ENCODE measurements around the gene DKC1. TPM values are rescaled to one million over a fixed set of nuclear protein-coding genes. Genes with fewer than 3 reads are reported as not detected.

The DKC1 gene
- polyA plus RNA-seq (2013): 42.6 and 47.6 TPM in 2 replicates

DNA sequence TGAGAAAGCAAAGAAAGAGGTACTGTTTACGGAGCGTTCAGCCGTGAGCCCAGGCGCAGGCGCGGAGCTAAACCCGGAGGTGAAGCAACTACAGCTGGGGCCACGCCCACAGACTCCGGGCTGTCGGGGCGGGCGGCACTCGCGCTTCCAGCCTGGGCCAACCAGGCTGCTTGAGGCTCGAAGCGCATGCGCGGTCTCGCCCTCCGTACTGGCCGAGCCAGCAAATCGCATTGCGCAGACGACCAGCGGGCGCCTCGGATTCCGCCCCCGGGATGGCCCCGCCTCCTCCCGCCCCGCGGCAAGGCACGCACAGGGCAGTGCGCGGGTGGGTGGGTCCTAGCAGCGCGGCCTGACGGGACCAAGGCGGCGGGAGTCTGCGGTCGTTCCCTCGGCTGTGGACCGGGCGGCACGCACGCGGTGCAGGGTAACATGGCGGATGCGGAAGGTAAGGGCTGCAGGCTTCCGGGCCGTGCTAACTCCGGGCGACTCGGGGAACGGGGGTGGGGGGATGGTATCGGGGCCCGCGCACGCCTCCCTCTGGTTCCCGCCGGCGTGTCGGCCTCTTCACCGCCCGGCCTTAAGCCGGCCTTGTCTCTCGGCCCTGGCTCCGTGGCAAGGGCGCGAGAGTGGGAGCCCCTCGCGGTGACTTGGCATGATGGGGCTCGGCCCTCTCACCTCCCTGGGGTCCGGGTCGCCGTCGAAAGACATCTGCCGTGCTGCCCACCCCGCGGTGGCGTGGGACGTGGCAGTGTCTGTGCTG, at the start of gene DKC1:
DKC1 (plus strand) TSS at position 328 of the 760 bp plus-strand sequence; CDS start at position 430, 102 bp downstream.
- H3K4me3 ChIP-seq (ENCODE audit: low read depth, low read length): peak within 1 kb of the TSS; percentile 83
- peak within 1 kb of the TSS; percentile 85 for H4K12ac ChIP-seq (ENCODE audit: low read depth, low read length)
- peak within 1 kb of the TSS; percentile 85 for H4K8ac ChIP-seq (ENCODE audit: low read depth, low read length)
- peak within 1 kb of the TSS; percentile 93 for H3K4me2 ChIP-seq (ENCODE audit: low read length)
- H2BK12ac ChIP-seq (ENCODE audit: low read length): no peak within 1 kb of the TSS
- no peak within 1 kb of the TSS for H3K23ac ChIP-seq (ENCODE audit: low read length)
- H3K9me3 ChIP-seq (ENCODE audit: insufficient read depth, low read depth, low read length): no peaks in the 10 kb centered on the region
- peaks cover 7% of the 10 kb centered on the region for H3K79me1 ChIP-seq (ENCODE audit: low read length)
- peaks cover 6 to 8% of the 10 kb centered on the region in 2 experiments for H3K4me1 ChIP-seq (ENCODE audit: control insufficient read depth in 1 of 2, insufficient read depth in 2 of 2, low read length in 2 of 2)
- no CpG with 5 or more reads among the region's 84 CpGs for WGBS (ENCODE audit: extremely low coverage, insufficient coverage, insufficient read length)
- H3K18ac ChIP-seq (ENCODE audit: low read length): peak within 1 kb of the TSS; percentile 49
- peak within 1 kb of the TSS; percentile 93 for H2AFZ ChIP-seq (ENCODE audit: insufficient read depth, low read length, poor library complexity)
- H3K4ac ChIP-seq (ENCODE audit: low read depth, low read length): peak within 1 kb of the TSS; percentile 87
- peak; percentile 93 to 97 for DNase-seq
- H3K27me3 ChIP-seq (ENCODE audit: insufficient read depth, low read length): no peaks in the 10 kb centered on the region
- peak within 1 kb of the TSS; percentile 58 for H4K91ac ChIP-seq (ENCODE audit: low read depth, low read length)
- no peak within 1 kb of the TSS for H2AK5ac ChIP-seq (ENCODE audit: low read length)
- peak within 1 kb of the TSS; percentile 60 for H3K27ac ChIP-seq (ENCODE audit: low read depth, low read length)
- H3K79me2 ChIP-seq (ENCODE audit: control insufficient read depth, insufficient read depth, low read length, poor library complexity): peaks cover 9% of the 10 kb centered on the region
- peaks cover 9 to 18% of the 10 kb centered on the region in 2 experiments for H3K36me3 ChIP-seq (ENCODE audit: control insufficient read depth in 1 of 2, insufficient read depth in 2 of 2, low read length in 2 of 2)
- H2BK120ac ChIP-seq (ENCODE audit: insufficient read depth, low read length, poor library complexity): peak within 1 kb of the TSS; percentile 63
- peak within 1 kb of the TSS; percentile 84 for H3K14ac ChIP-seq (ENCODE audit: low read length)
- H3K9ac ChIP-seq (ENCODE audit: low read length): peak within 1 kb of the TSS; percentile 86
- no peak within 1 kb of the TSS for H2BK5ac ChIP-seq (ENCODE audit: low read depth, low read length, poor library complexity)

DNA sequence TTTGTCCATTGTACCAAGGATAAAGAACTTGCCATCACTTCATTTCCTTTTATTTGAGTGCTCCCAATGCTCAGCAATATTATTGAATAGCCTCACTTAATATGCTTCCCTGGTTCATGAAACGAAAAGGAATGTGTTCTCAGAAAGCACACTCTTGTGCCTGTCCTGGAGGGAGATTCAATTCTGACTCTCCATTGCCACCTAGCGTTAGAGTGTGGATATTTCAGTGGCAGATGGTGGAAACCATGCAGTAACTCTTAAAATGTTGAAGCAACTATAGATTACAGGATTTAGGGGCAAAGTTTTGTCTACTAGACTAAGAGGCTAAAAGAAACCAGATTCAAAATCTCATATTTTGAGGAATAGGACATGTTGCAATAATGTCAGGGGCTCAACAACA, 47.7 kb upstream of the DKC1 start:
- Histone ChIP-seq H2AFZ (ENCODE audit: insufficient read depth, low read length, poor library complexity) (no peak overlapping the region), H3K23ac (ENCODE audit: low read length) (no peak overlapping the region), H2BK120ac (ENCODE audit: insufficient read depth, low read length, poor library complexity) (no peak overlapping the region), H3K4me1 (ENCODE audit: control insufficient read depth in 1 of 2, insufficient read depth in 2 of 2, low read length in 2 of 2) (peaks cover 0 to 3% of the 10 kb centered on the region in 2 experiments), H3K9me3 (ENCODE audit: insufficient read depth, low read depth, low read length) (no peaks in the 10 kb centered on the region), H4K8ac (ENCODE audit: low read depth, low read length) (no peak overlapping the region), H3K4me2 (ENCODE audit: low read length) (no peak overlapping the region), H4K91ac (ENCODE audit: low read depth, low read length) (no peak overlapping the region), H2BK12ac (ENCODE audit: low read length) (no peak overlapping the region), H4K12ac (ENCODE audit: low read depth, low read length) (no peak overlapping the region), H3K9ac (ENCODE audit: low read length) (no peak overlapping the region), H2BK5ac (ENCODE audit: low read depth, low read length, poor library complexity) (no peak overlapping the region), H3K4ac (ENCODE audit: low read depth, low read length) (no peak overlapping the region), H2AK5ac (ENCODE audit: low read length) (no peak overlapping the region), H3K27me3 (ENCODE audit: insufficient read depth, low read length) (no peaks in the 10 kb centered on the region), H3K27ac (ENCODE audit: low read depth, low read length) (no peak overlapping the region), H3K4me3 (ENCODE audit: low read depth, low read length) (no peak overlapping the region), H3K79me1 (ENCODE audit: low read length) (no peaks in the 10 kb centered on the region), H3K36me3 (ENCODE audit: control insufficient read depth in 1 of 2, insufficient read depth in 2 of 2, low read length in 2 of 2) (no peaks in the 10 kb centered on the region), H3K18ac (ENCODE audit: low read length) (no peak overlapping the region), H3K79me2 (ENCODE audit: control insufficient read depth, insufficient read depth, low read length, poor library complexity) (no peaks in the 10 kb centered on the region), H3K14ac (ENCODE audit: low read length) (no peak overlapping the region)
- peak; percentile 41 to 76 for DNase-seq
- WGBS (ENCODE audit: extremely low coverage, insufficient coverage, insufficient read length): no CpG with 5 or more reads among the region's 2 CpGs

DNA sequence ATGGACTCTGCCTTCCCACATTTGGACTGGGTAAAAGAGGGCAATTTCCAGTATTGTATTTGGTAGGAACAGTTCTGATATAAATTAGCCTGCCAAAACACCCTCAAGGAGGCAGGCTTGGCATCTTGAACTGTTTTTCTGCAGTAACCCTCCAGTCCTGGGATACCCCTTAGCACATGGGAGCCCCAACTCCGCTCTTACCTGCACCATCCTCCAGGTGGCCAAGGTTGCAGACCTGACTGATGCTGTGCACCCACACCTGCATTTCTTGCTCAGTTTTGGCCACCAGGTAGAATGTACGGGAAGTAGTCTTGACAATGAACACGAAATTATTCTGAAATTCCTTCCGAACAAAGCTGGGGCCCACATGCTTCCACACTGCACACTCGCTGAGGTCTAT, 46.8 kb upstream of the DKC1 start:
- Histone ChIP-seq H3K36me3 (ENCODE audit: control insufficient read depth in 1 of 2, insufficient read depth in 2 of 2, low read length in 2 of 2) (no peaks in the 10 kb centered on the region), H3K14ac (ENCODE audit: low read length) (no peak overlapping the region), H3K23ac (ENCODE audit: low read length) (no peak overlapping the region), H3K4me2 (ENCODE audit: low read length) (no peak overlapping the region), H2BK5ac (ENCODE audit: low read depth, low read length, poor library complexity) (no peak overlapping the region), H3K18ac (ENCODE audit: low read length) (no peak overlapping the region), H2BK12ac (ENCODE audit: low read length) (no peak overlapping the region), H3K4ac (ENCODE audit: low read depth, low read length) (no peak overlapping the region), H3K4me3 (ENCODE audit: low read depth, low read length) (no peak overlapping the region), H3K9ac (ENCODE audit: low read length) (no peak overlapping the region), H2AFZ (ENCODE audit: insufficient read depth, low read length, poor library complexity) (no peak overlapping the region), H3K79me1 (ENCODE audit: low read length) (no peaks in the 10 kb centered on the region), H4K12ac (ENCODE audit: low read depth, low read length) (no peak overlapping the region), H3K9me3 (ENCODE audit: insufficient read depth, low read depth, low read length) (no peaks in the 10 kb centered on the region), H2BK120ac (ENCODE audit: insufficient read depth, low read length, poor library complexity) (no peak overlapping the region), H3K27me3 (ENCODE audit: insufficient read depth, low read length) (no peaks in the 10 kb centered on the region), H3K4me1 (ENCODE audit: control insufficient read depth in 1 of 2, insufficient read depth in 2 of 2, low read length in 2 of 2) (peaks cover 0 to 3% of the 10 kb centered on the region in 2 experiments), H3K27ac (ENCODE audit: low read depth, low read length) (no peak overlapping the region), H4K8ac (ENCODE audit: low read depth, low read length) (no peak overlapping the region), H4K91ac (ENCODE audit: low read depth, low read length) (no peak overlapping the region), H2AK5ac (ENCODE audit: low read length) (no peak overlapping the region), H3K79me2 (ENCODE audit: control insufficient read depth, insufficient read depth, low read length, poor library complexity) (no peaks in the 10 kb centered on the region)
- no CpG with 5 or more reads among the region's 5 CpGs for WGBS (ENCODE audit: extremely low coverage, insufficient coverage, insufficient read length)
- DNase-seq: no peak

DNA sequence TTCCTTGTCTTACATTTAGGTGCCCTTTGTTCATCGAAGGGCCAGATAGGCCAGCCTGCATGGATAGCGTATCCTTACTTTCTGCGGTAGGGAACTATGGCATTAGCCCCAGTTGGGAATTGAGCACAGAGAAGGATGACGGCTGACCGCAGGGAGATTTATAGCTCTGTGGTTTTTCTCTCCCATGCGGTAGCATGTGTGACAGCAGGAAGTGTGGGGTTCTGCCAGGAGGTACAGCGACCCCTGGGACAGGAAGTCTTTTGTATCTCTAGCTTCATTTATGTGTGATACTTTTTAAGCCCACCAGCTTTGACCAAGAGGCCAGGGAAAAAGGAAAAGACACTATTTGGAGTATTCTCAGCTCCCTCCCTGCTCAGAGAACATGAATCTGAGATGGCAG, 44.8 kb upstream of the DKC1 start:
- no peak overlapping the region for H3K23ac ChIP-seq (ENCODE audit: low read length)
- no CpG with 5 or more reads among the region's 7 CpGs for WGBS (ENCODE audit: extremely low coverage, insufficient coverage, insufficient read length)
- H3K36me3 ChIP-seq (ENCODE audit: control insufficient read depth in 1 of 2, insufficient read depth in 2 of 2, low read length in 2 of 2): no peaks in the 10 kb centered on the region
- no peak overlapping the region for H3K18ac ChIP-seq (ENCODE audit: low read length)
- H3K4me1 ChIP-seq (ENCODE audit: control insufficient read depth in 1 of 2, insufficient read depth in 2 of 2, low read length in 2 of 2): peaks cover 0 to 3% of the 10 kb centered on the region in 2 experiments
- no peak overlapping the region for H4K12ac ChIP-seq (ENCODE audit: low read depth, low read length)
- no peak overlapping the region for H2AFZ ChIP-seq (ENCODE audit: insufficient read depth, low read length, poor library complexity)
- no peak overlapping the region for H3K4me3 ChIP-seq (ENCODE audit: low read depth, low read length)
- H3K79me2 ChIP-seq (ENCODE audit: control insufficient read depth, insufficient read depth, low read length, poor library complexity): no peaks in the 10 kb centered on the region
- no peak overlapping the region for H2BK12ac ChIP-seq (ENCODE audit: low read length)
- no peak overlapping the region for H3K4me2 ChIP-seq (ENCODE audit: low read length)
- no peaks in the 10 kb centered on the region for H3K9me3 ChIP-seq (ENCODE audit: insufficient read depth, low read depth, low read length)
- no peak overlapping the region for H4K91ac ChIP-seq (ENCODE audit: low read depth, low read length)
- no peak overlapping the region for H2AK5ac ChIP-seq (ENCODE audit: low read length)
- no peak overlapping the region for H2BK120ac ChIP-seq (ENCODE audit: insufficient read depth, low read length, poor library complexity)
- H3K9ac ChIP-seq (ENCODE audit: low read length): no peak overlapping the region
- H3K14ac ChIP-seq (ENCODE audit: low read length): no peak overlapping the region
- H4K8ac ChIP-seq (ENCODE audit: low read depth, low read length): no peak overlapping the region
- H3K27me3 ChIP-seq (ENCODE audit: insufficient read depth, low read length): no peaks in the 10 kb centered on the region
- no peak overlapping the region for H2BK5ac ChIP-seq (ENCODE audit: low read depth, low read length, poor library complexity)
- H3K79me1 ChIP-seq (ENCODE audit: low read length): no peaks in the 10 kb centered on the region
- DNase-seq: no peak
- no peak overlapping the region for H3K4ac ChIP-seq (ENCODE audit: low read depth, low read length)
- H3K27ac ChIP-seq (ENCODE audit: low read depth, low read length): no peak overlapping the region
